GM19238 (cell line): ENCODE results near the gene GPX4.

Source experiments
- DNase-seq: peaks from one replicate; pipeline ENCODE4 v3.0.0; 2011; ENCODE audit warnings: low spot score; ENCODE audit not compliant: insufficient read length

Gene GPX4

GRCh38 chr19:1068009-1069001, 35.5 kb upstream of the GPX4 start:
- DNase-seq: peak; percentile 59

- peak; percentile 75 for DNase-seq
Observed at GRCh38 chr19:1069009-1069779, 34.6 kb upstream of the GPX4 start.

GRCh38 chr19:1070576-1070930, 33.2 kb upstream of the GPX4 start:
- DNase-seq: no peak

GRCh38 chr19:1070931-1071791, 32.6 kb upstream of the GPX4 start:
- DNase-seq: no peak

GRCh38 chr19:1072371-1073015, 31.3 kb upstream of the GPX4 start:
- no peak for DNase-seq

- no peak for DNase-seq
Observed at GRCh38 chr19:1073063-1073955, 30.5 kb upstream of the GPX4 start.

GRCh38 chr19:1073956-1074517, 29.8 kb upstream of the GPX4 start:
- DNase-seq: no peak

GRCh38 chr19:1074544-1075283, 29.1 kb upstream of the GPX4 start:
- peak; percentile 96 for DNase-seq

- no peak for DNase-seq
Observed at GRCh38 chr19:1076046-1076386, 27.8 kb upstream of the GPX4 start.

GRCh38 chr19:1076951-1077350, 26.8 kb upstream of the GPX4 start:
- DNase-seq: peak; percentile 100

- DNase-seq: no peak
Observed at GRCh38 chr19:1079566-1080111, 24.2 kb upstream of the GPX4 start.

- DNase-seq: no peak
Observed at GRCh38 chr19:1080360-1081161, 23.2 kb upstream of the GPX4 start.

GRCh38 chr19:1081301-1082164, 22.3 kb upstream of the GPX4 start:
- no peak for DNase-seq

- DNase-seq: peak; percentile 50
Observed at GRCh38 chr19:1082165-1082927, 21.4 kb upstream of the GPX4 start.

GRCh38 chr19:1082928-1083816, 20.6 kb upstream of the GPX4 start:
- DNase-seq: no peak
